ENCODE measurements around the gene IL17A. TPM values are rescaled to one million over a fixed set of nuclear protein-coding genes. Genes with fewer than 3 reads are reported as not detected.

Gene IL17A
- total RNA-seq, 1 donor from 2014 or later, result not detected

- H3K27me3 Mint-ChIP-seq, result peaks cover 36% of the 10 kb centered on the region
- no peak overlapping the region for H3K4me3 Mint-ChIP-seq (ENCODE audit: low read depth)
- no peak overlapping the region for H3K27ac Mint-ChIP-seq
- H3K9me3 Mint-ChIP-seq (ENCODE audit: low read depth), result no peaks in the 10 kb centered on the region
- TF ChIP-seq CTCF (IDR thresholded peaks at IDR 0.05; ENCODE audit: unreplicated experiment), result no peak
- H3K36me3 Mint-ChIP-seq (ENCODE audit: insufficient read depth), result no peaks in the 10 kb centered on the region
- no peaks in the 10 kb centered on the region for H3K4me1 Mint-ChIP-seq (ENCODE audit: low read depth)
- DNase-seq (ENCODE audit: low spot score, unreplicated experiment), result no peak
Observed at GRCh38 chr6:52180787-52181558, 5.2 kb upstream of the IL17A start.

GRCh38 chr6:52183131-52183713 is 3.0 kb upstream of the IL17A start:
- Mint-ChIP-seq H3K27ac (no peak overlapping the region), H3K4me1 (ENCODE audit: low read depth) (no peaks in the 10 kb centered on the region), H3K27me3 (peaks cover 37% of the 10 kb centered on the region), H3K4me3 (ENCODE audit: low read depth) (no peak overlapping the region), H3K36me3 (ENCODE audit: insufficient read depth) (no peaks in the 10 kb centered on the region), H3K9me3 (ENCODE audit: low read depth) (no peaks in the 10 kb centered on the region)
- DNase-seq (ENCODE audit: low spot score, unreplicated experiment), result no peak
- TF ChIP-seq CTCF (IDR thresholded peaks at IDR 0.05; ENCODE audit: unreplicated experiment), result no peak

- no peaks in the 10 kb centered on the region for H3K9me3 Mint-ChIP-seq (ENCODE audit: low read depth)
- no peaks in the 10 kb centered on the region for H3K36me3 Mint-ChIP-seq (ENCODE audit: insufficient read depth)
- DNase-seq (ENCODE audit: low spot score, unreplicated experiment), result no peak
- H3K4me1 Mint-ChIP-seq (ENCODE audit: low read depth), result no peaks in the 10 kb centered on the region
- TF ChIP-seq CTCF (IDR thresholded peaks at IDR 0.05; ENCODE audit: unreplicated experiment), result no peak
- H3K27me3 Mint-ChIP-seq, result peaks cover 31% of the 10 kb centered on the region
- H3K27ac Mint-ChIP-seq, result no peak overlapping the region
- no peak overlapping the region for H3K4me3 Mint-ChIP-seq (ENCODE audit: low read depth)
Observed at GRCh38 chr6:52186480-52186879, 305 bp downstream of the IL17A start.

- DNase-seq (ENCODE audit: low spot score, unreplicated experiment), result no peak
- H3K4me3 Mint-ChIP-seq (ENCODE audit: low read depth), result no peak overlapping the region
Observed at GRCh38 chr6:52187098-52187497, 923 bp downstream of the IL17A start.

GRCh38 chr6:52189974-52190373 is 3.8 kb downstream of the IL17A start:
- Mint-ChIP-seq H3K27me3 (peaks cover 16% of the 10 kb centered on the region), H3K27ac (no peak overlapping the region), H3K9me3 (ENCODE audit: low read depth) (no peaks in the 10 kb centered on the region), H3K4me3 (ENCODE audit: low read depth) (no peak overlapping the region), H3K36me3 (ENCODE audit: insufficient read depth) (no peaks in the 10 kb centered on the region), H3K4me1 (ENCODE audit: low read depth) (no peaks in the 10 kb centered on the region)
- TF ChIP-seq CTCF (IDR thresholded peaks at IDR 0.05; ENCODE audit: unreplicated experiment), result no peak
- no peak for DNase-seq (ENCODE audit: low spot score, unreplicated experiment)

More at GRCh38 chr6:52187098-52187497, 923 bp downstream of the IL17A start:
- Mint-ChIP-seq H3K4me1 (ENCODE audit: low read depth) (no peaks in the 10 kb centered on the region), H3K9me3 (ENCODE audit: low read depth) (no peaks in the 10 kb centered on the region), H3K27ac (no peak overlapping the region), H3K27me3 (peaks cover 30% of the 10 kb centered on the region), H3K36me3 (ENCODE audit: insufficient read depth) (no peaks in the 10 kb centered on the region)
- no peak for TF ChIP-seq CTCF (IDR thresholded peaks at IDR 0.05; ENCODE audit: unreplicated experiment)
